ENCODE results near the gene PAQR7.
A peak's percentile ranks its signal among the peaks of the same experiment; 100 is the strongest.

PAQR7 gene

GRCh38 chr1:25900219-25900618 lies 24.7 kb upstream of the PAQR7 start:
- H3K27ac ChIP-seq: no peak overlapping the region
- TF ChIP-seq ZFX (IDR thresholded peaks at IDR 0.05) (no peak), CTCF (conservative IDR thresholded peaks at IDR 0.05) (no peak)

GRCh38 chr1:25899792-25900191 lies 24.3 kb upstream of the PAQR7 start:
- TF ChIP-seq ZFX (IDR thresholded peaks at IDR 0.05): no peak
- no peak for TF ChIP-seq CTCF (conservative IDR thresholded peaks at IDR 0.05)
- H3K27ac ChIP-seq: no peak overlapping the region

- no peak overlapping the region for H3K27ac ChIP-seq
- TF ChIP-seq CTCF (conservative IDR thresholded peaks at IDR 0.05) (no peak), ZFX (IDR thresholded peaks at IDR 0.05) (no peak)
These were observed 22.9 kb upstream of the PAQR7 start for GRCh38 chr1:25898223-25899015.

- H3K27ac ChIP-seq: no peak overlapping the region
- TF ChIP-seq CTCF (conservative IDR thresholded peaks at IDR 0.05) (no peak), ZFX (IDR thresholded peaks at IDR 0.05) (no peak)
These were observed 22.2 kb upstream of the PAQR7 start for GRCh38 chr1:25897754-25898153.

GRCh38 chr1:25896266-25896665 lies 20.8 kb upstream of the PAQR7 start:
- TF ChIP-seq ZFX (IDR thresholded peaks at IDR 0.05) (no peak), CTCF (conservative IDR thresholded peaks at IDR 0.05) (no peak)
- no peak overlapping the region for H3K27ac ChIP-seq

- no peak overlapping the region for H3K27ac ChIP-seq
- TF ChIP-seq CTCF (conservative IDR thresholded peaks at IDR 0.05) (peak; percentile 86), ZFX (IDR thresholded peaks at IDR 0.05) (no peak)
These were observed 20.0 kb upstream of the PAQR7 start for GRCh38 chr1:25895365-25895990.

- no peak for TF ChIP-seq CTCF (conservative IDR thresholded peaks at IDR 0.05)
- no peak for TF ChIP-seq ZFX (IDR thresholded peaks at IDR 0.05)
- no peak overlapping the region for H3K27ac ChIP-seq
These were observed 17.6 kb upstream of the PAQR7 start for GRCh38 chr1:25893116-25893515.
